Mammary microvascular endothelial cell (primary cell): ENCODE data around the gene COMMD3. TPM values are rescaled to one million over a fixed set of nuclear protein-coding genes. Genes with fewer than 3 reads are reported as not detected.

Experiments used
- total RNA-seq: library from RNA; depleted of rRNA; stranded (reverse); fragments of >200 nt; gene quantifications from 2 replicates; pipeline ENCODE4 v1.2.3, GENCODE V29; 2015

The COMMD3 gene
- 43.6 and 47.4 TPM in 2 replicates for total RNA-seq

GRCh38 chr10:22316286-22317075, at the start of gene COMMD3:
TSS of gene COMMD3 (plus strand) at chr10:22316388. CDS start at chr10:22316418, 30 bp downstream.

GRCh38 chr10:22320591-22321155, 4.5 kb downstream of the COMMD3 start, which contains the start of gene BMI1:
TSS of gene BMI1 (plus strand) at chr10:22321099. CDS start at chr10:22326450, 5,351 bp downstream.

GRCh38 chr10:22345301-22346095, 29.3 kb downstream of the COMMD3 start, which contains the start of gene SPAG6:
TSS of gene SPAG6 (plus strand) at chr10:22345496. CDS start at chr10:22345612, 116 bp downstream.

Other genes starting within 250 kb of the COMMD3 start
- gene EBLN1, start 98.4 kb upstream of the COMMD3 start, total RNA-seq: not detected in 2 replicates
- 15.6 and 22.1 TPM in 2 replicates for gene BMI1, start 4.7 kb downstream of the COMMD3 start, total RNA-seq
- not detected in 2 replicates for gene SPAG6, start 29.1 kb downstream of the COMMD3 start, total RNA-seq